HG03575 (cell line): ENCODE results near the gene FGF16.
"Not testable (repeated sequence)": the region's sequence is repeated elsewhere in the genome, so short reads cannot be mapped to it uniquely, and the experiment has no call there.

Experiments
- ATAC-seq: cut with Tn5 transposase; IDR thresholded peaks from one replicate; pipeline ENCODE4 v1.9.1; 2021; ENCODE audit not compliant: unreplicated experiment, insufficient number of reproducible peaks, low FRiP score; ENCODE audit errors: extremely low read depth

The FGF16 gene

DNA sequence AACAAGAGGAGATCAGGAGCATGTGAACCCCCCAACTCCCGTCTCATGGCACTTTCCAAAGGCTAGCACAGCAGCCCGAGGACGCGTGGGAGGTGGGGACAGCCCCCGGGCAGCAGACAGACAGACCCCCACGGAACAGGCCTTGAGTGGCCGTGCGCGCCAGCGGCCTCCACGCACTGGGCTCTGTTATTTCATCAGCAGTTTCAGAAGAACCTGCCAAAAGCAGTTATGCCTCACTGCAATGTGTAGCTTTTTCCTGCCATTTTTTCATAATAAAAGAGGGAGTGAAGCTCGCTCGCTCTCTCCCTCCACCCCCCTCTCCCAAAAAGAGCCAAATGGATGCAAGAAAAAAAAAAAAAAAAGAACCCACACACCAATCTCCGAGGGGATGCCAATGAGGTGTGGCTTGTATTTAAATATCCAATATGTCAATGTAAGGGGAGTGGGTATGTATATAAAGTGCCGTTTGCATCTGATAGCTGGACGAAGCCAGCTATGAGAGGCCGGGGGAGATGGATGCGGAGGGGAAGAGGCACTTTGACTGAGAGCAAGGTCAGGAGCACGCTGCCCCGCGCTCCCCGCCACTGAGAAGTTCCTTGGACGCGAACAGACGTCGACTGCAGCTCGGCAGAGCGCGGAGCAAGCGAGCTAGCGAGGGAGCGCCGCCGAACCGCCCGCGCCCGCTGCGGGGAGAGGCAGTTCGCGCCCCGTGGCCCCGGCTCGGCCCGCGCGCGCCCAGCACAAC is at the start of gene FGF16:
FGF16 (plus strand) TSS at position 482 of the 745 bp plus-strand sequence. CDS start 286 bp downstream, outside the sequence.
- no peak for ATAC-seq

DNA sequence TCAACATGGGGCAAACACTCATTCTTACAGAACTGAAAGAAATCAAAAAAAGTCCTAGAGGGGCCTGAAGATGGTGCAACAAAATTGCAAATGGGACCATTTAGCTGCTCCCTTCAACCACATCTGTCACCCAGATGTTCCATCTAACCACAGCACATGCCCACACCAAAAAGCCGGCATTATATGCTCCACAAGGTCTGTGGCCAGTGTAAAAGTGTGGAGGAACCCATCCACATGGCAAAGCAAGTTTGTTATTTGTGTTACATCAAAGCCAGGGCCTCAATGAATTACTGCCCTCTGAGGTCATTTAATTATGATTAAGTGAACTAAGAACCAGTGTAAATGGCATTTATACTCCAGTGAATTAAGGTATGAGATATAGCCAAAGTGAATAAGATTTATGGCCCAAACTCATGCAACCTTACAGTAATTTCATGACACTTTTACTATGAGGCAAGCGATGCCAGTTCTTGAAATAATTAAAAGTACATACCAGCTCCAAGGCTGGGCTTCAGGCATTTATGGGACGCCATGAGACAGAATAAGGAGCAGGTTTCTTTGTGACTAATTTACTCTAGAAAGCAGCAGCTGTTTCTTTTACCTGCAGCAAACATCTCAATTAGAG is 48.7 kb upstream of the FGF16 start:
- no peak for ATAC-seq

DNA sequence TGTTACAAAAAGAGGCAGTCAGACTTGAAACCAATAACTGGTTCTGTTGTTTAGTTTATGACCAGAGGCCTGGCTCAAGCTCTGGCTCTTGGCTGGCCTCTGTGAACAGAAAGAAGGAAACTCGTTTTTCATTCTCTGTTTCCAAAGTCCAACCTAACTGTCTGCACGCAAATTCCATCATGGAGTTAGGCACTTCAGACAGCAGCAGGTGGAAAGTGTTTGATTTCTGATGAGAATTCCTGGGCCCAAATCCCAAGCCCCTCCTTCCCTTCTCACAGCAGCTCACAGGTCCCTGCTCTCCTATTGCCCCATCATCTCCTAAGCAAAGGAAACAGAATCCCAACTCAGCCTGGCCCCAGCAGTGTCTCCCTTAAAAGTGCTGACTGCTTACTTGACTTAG is 42.8 kb upstream of the FGF16 start:
- no peak for ATAC-seq

DNA sequence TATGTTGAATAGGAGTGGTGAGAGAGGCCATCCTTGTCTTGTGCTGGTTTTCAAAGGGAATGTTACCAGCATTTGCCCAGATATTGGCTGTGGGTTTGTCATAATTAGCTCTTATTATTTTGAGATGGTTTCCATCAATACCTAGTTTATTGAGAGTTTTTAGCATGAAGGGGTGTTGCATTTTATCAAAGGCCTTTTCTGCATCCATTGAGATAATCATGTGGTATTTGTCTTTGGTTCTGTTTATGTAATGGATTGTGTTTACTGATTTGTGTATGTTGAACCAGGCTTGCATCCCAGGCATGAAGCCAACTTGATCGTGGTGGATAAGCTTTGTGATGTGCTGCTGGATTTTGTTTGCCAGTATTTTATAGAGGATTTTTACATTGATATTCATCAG is 39.4 kb upstream of the FGF16 start:
- ATAC-seq: not testable (repeated sequence)

DNA sequence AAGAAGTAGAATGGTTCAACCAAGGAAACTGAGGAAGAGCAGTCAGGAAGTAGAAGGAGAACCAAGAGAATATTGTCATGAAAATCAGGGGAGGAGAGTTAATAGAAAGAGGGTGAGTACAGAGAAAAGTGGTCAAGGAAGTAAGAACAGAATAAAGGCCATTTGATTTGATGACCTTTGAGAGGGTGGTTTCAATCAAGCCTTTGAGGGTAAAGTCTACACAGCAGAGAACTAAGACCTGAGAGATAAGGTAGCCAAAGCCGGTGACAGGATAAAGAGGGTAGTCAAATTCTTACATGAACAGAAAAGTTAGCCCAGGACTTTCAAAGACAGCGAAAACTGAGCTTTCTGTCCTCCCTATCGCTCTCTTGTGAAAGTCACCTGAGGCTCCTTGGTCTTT is 34.6 kb upstream of the FGF16 start:
- ATAC-seq: no peak

DNA sequence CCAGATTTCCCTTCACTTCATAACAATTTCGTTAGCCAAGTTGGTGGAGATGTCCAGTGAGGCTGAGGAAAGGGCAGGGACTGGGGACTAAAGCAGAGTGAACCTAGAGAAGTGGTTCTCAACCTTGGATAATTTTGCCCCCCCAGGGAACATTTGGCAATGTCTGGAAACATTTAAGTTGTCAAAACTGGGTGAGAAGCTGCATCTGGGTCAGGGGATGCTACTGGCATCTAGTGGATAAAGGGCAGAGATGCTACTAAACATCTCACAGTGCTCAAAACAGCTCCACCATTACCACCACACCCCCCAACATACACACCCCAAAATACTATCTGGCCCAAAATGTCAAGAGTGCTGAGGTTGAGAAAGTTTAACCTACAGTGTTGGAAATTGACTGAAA is 32.0 kb upstream of the FGF16 start:
- no peak for ATAC-seq

DNA sequence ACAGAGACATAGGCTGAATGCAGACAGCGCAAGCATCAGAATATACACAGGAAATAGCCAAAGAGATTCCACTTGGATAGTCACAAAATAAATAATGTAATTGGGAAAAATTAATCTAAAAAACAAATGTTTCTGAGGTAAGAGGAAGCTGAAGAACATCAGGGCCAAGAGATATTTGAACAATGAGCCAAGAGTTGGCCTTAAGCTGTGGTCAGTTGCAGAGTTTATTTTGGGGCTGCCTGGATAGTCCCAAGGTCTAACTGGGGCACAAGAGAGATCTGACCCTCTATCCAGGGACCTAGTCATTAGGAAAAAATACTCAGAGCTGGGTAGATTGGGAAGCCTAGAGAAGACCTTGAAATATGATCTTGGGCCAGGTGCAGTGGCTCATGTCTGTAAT is 31.3 kb upstream of the FGF16 start:
- ATAC-seq: no peak

DNA sequence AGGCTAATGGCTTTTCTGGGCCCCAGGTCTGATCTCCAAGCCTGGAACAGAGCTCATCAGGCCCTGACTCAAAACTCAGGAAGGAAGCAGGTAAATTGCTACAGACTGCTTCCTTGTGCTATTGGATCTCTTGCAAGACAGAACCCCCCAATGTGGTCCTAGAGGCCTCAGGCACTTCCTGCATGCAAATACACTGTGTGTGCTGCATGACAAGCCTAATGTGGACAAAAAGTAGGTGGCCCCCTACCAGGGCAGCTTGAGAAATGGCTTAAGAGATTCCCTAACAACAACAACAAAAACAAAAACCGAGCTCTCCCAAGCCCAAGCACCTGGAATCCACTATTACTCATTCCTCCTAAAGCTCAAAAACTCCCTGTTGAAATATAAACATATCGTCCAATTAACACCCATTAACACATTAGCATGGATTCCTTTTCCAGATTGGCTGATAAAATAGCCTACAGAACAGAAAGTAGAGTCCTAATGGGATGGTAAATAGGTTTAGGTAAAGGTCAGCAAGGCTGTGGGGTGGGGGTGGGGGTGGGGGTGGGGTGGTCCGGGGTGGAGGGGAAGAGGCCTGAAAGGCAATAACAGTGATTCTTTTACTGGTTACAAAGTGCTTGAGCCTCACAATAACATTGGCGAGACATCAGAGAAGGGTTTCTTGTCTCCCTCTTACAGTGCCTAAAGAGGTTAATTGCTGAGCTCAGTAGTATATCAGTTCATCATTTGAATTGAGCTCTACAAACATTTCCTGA is 24.1 kb upstream of the FGF16 start:
- no peak for ATAC-seq

DNA sequence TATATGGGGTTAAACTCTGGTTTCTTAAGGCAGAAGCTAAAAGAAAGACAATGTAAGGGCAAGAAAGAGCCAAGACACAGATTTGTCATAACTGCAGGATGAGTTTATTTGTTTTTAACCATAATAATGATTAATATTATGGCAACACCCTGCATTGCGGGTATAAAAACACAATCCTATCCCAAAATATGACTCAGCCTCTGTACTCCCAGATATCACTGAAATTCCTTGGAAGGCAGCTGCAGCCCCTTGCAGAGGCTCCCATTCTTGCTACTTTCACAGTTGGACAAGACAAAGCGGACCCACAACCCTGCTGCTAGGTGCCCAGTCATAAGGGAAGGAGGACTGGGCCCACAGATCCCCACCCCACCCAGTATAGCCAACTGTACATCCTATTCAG is 20.4 kb upstream of the FGF16 start:
- no peak for ATAC-seq

DNA sequence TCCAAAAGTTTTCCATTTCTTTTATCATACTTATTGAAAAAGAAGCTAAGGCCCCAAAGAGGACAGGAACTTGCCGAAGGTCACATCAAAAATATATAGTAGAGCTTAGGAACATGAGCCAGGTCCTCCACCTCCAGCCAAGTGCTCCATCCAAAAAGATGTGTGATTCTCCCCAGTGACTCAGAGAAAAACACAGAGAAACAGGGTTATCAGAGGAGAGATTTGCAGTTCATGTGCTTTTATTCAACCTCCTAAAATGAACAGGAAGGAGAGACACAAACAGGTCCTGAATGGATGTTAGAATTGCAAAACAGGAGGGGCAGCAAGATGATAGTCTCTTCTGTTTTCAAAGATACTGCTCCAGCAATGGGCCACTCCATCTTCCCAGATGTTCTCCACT is 19.6 kb upstream of the FGF16 start:
- no peak for ATAC-seq

DNA sequence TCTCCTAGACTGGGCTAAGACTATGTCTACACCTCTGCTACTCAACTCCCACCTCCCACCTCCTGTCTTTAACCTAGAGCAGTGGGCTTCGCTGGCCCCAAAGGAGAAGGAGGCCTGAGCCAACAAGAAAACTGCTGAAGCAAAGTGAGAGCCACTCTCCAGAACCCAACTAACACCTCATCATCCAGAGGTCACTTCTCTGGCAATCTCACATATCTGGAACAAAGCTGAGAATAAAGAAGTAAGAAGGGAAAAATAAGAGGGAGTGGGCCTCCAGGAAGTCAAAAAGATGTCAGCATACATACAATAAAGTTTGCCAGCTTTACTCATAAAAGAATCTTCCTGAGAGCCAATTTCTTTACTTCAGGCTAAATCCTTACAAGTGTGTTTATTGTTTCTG is 18.6 kb upstream of the FGF16 start:
- ATAC-seq: no peak

DNA sequence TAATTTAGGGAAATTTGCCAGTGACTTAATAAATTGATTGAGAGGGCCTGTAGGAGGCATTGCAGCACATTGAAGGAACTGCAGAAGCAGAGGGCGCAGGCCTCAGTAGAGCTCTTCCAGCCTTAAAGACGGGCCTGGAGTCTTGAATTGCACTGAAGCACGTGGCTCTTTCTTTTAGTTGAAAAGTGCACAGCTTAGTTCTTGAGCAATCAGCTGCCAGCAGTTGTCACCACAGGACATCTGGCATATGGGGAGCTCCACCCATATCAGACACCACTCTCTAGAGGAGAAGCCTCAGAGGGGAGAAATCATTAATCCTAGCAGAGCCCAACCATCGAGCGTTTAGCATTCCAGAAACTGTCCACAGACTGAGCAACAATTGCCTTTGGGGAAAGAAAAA is 16.0 kb upstream of the FGF16 start:
- ATAC-seq: no peak

DNA sequence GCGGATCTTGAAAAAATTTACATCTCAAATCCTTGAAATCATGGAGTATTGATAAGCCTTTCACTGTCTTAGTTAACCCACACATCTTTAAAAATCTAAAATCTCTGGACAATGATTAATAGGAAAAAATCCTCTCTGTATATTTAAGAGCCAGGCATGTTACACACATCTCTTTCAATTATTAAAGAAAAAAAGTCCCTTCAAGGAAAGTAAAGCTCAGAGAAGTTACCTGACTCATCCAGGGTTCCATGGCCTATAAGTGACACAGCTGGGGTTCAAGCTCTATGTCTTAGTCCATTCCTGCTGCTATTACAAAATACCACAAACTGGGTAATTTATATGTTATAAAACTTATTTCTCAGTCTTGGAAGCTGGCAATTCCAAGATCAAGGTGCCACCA is 14.2 kb upstream of the FGF16 start:
- no peak for ATAC-seq

DNA sequence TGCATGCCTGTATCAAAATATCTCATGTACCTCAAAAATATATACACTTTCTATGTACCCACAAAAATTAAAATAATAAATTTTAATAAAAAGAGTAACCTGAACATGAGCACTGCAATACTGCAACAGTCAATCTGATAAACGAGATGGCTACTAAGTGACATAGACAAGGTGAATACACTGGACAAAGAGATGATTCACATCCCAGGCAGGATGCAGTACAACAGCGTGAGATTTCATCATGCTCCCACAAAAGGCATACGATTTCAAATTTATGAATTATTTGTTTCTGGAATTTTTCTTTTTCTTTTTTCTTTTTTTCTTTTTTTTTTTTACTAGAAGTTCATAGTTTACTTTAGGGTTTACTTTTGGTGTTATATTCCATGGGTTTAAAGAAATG is 12.2 kb upstream of the FGF16 start:
- ATAC-seq: no peak

DNA sequence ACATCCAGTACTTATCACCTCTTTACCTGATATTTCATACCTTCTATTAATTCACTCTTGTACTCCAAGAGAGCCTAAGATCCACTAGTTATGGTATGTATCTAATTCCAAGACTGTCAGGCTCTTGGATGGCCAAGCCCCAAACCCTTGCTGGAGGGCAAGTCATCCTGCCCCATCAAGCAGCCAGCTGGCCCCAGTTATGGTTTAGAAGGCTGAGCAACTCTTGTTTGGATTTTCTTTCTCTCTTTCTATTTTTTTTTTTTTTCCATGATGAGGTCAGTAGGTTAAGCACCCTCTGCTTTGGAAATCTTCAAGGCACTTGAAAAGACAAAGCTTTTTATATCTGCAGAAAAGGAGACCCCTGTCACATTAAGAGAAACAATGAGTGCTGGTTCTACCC is 10.9 kb upstream of the FGF16 start:
- ATAC-seq: no peak

DNA sequence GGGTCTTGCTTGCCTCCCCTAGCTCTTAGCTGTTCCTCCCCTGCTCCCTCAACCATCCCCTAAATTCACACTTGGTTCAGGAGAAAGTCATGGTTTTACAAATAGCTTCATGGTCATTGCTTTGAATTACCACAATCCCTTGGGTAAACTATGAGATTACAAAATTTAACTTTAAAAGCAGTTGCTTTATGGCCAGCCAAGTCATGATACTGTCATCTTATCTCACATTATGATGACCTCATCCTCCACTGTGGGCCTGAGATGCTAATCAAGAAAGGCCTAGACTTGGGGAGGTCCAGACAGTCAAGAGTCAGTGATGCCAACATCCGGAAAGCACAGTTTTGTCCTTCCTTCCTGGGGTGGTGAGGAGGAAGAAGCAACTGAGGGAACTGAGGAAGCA is 10.5 kb upstream of the FGF16 start:
- ATAC-seq: no peak

DNA sequence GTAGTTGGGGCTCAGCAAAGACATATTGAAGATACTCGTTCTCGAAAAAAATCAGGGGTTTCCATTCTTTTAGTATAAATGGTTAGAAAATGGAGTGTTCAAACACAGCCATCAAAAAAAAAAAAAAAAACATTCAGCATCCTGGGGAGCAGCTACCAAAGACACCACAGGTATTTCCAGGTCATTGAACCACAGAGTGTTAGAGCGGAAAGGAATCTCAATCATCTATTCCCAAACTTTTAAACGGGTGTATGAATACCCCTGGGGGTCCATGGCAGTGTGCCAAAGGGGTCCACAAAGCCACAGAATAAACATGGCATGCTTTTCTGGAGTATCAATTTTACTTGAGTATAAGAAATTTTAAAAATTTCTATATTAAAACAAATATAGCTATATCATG is 6.9 kb upstream of the FGF16 start:
- no peak for ATAC-seq

DNA sequence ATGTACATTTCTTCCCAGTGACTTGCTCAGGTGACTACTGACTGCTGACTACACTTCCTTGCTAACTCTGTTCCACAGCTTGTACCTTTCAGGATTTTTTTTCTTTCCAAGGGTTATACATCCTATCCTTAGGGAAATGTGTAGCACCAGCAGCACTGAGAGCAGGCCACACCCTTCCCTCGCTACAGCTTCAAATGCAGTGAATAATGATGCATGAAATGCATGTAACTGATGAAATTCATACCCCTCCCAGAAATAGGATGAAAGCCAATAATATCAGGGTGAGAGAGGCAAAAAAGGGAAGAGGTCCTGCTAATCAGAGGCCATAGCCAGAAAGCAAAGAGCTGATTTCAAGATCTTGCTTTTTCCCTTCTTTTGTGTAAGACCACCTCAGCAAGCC is 6.2 kb upstream of the FGF16 start:
- no peak for ATAC-seq

DNA sequence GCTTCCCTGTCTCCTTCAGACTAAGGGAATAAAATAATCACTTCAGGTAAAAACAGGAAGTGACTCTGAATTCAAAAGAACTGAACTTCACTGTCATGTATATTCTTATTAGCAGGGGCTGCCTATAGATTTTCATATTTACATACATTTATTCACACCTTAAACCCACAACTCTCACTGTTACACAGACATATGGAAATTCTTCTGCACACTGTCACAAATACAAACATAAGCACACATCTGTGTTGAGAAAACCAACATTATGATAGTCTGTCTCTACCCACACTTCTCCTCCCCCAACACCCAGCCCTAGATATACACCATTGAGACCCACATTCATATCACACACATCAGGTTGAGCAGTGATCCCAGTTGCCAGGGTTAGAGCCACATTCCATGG is 5.7 kb upstream of the FGF16 start:
- ATAC-seq: no peak

DNA sequence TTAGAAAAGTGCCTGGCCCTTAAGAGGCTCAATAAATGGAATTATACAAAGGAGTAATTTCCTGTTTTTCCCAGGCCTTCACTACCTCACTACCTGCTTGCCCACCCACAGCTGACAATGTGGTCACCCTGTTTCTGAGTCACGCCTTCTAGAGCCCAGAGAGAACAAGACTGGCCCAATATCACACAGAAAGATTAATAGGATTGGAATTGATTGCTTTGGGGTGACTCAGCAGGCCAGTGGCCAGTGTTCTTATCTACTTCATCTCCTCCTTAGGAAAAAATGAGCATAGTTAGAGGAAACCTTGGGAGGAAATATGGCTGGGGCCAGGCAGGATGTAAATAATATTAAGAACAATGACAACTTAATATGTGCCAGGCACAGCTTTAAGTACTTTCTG is 4.5 kb upstream of the FGF16 start:
- no peak for ATAC-seq
